SK-N-DZ (cell line): ENCODE data around the gene RNF222.

Source experiments
- DNase-seq: peaks from one replicate; pipeline ENCODE4 v3.0.0-alpha.2; 2015; ENCODE audit warnings: low spot score

RNF222 gene

DNA sequence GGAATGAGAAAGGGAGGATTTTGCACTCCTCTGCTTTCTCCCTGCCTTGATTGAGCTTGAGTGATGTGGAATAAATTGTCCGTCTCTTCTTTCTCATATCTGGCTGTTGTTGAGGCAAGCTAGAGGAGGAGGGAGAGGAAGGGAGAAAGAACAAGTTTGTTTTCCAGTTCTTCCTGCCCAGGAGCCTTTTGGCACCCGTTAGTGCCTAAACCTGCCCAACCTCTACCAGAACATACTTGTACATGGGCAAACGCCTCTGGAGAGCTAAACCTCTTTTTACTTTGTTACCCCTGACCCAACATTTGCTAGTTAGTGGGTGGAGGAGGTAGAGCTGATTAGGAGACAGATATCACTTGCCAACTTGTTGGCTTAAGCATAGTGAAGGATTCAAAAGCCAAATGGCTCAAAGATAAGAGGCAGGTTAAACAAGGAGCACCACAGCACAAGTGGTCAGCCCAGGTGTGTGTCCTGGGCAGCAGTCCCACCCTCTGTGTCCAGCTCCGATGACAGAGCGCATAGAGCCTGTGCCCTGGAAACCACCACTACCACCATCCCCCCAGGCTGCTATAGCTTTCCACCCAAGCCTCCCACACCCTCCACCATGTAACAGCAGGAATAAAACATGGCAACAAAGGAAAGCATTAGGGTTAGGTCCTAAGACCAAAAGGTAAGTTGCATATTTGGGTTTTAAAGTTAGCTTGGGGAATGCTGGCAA, 51.5 kb downstream of the RNF222 start:
- no peak for DNase-seq

- no peak for DNase-seq
Measured at GRCh38 chr17:8345052-8345690, 52.5 kb downstream of the RNF222 start.

DNA sequence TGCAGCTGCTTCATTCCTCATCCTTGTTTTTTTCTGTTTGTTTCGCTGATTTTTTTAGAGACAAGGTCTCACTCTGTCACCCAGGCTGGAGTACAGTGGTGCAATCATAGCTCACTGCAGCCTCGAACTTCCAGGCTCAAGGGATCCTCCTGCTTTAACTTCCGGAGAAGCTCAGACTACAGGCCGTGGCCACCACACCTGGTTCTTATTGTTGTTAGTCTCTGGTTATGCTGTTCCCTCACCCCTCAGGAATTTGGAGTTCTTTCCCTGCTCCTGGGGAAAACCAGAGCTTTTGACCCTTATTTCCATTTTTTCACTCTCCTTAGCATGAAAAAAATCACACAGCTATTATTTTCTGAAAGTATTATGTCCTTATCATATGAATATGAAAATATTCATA, 56.2 kb downstream of the RNF222 start:
- no peak for DNase-seq
